Measurements from ENCODE around the gene C10orf71. TPM values are rescaled to one million over a fixed set of nuclear protein-coding genes. Genes with fewer than 3 reads are reported as not detected.

Gene C10orf71
- polyA plus RNA-seq, 2 of the 4 experiments (the other 2 are of a cell fraction): not detected

- ATAC-seq (no peak), DNase-seq (ENCODE audit: low read depth in 1 of 2, low spot score in 1 of 2) (no peak), FAIRE-seq (no peak)
- Histone ChIP-seq H3K4me2 (no peak overlapping the region), H3K27ac (no peak overlapping the region), H3K9me3 (no peaks in the 10 kb centered on the region), H3K4me3 (no peak overlapping the region), H3K4me1 (no peaks in the 10 kb centered on the region)
- ChIA-PET POLR2A (no interaction called here), CTCF (no interaction called here)
- TF ChIP-seq NFE2L2 (conservative IDR thresholded peaks at IDR 0.05; ENCODE audit: low read length) (no peak), RAD21 (conservative IDR thresholded peaks at IDR 0.05 in 1 of 2, IDR thresholded peaks at IDR 0.05 in 1 of 2) (no peak), POLR2A (IDR thresholded peaks at IDR 0.05; ENCODE audit: low read length) (no peak), BCL3 (IDR thresholded peaks at IDR 0.05) (no peak), BHLHE40 (IDR thresholded peaks at IDR 0.05; ENCODE audit: low read depth, low read length) (no peak), EHF (CRISPR knock-in tag; IDR thresholded peaks at IDR 0.05) (no peak), MAZ (IDR thresholded peaks at IDR 0.05; ENCODE audit: borderline replicate concordance, low read depth, low read length) (no peak), TP53 (CRISPR knock-in tag; IDR thresholded peaks at IDR 0.05) (no peak), ESRRA (IDR thresholded peaks at IDR 0.05; ENCODE audit: borderline replicate concordance, low read length) (no peak), CHD2 (IDR thresholded peaks at IDR 0.05; ENCODE audit: low read length, partially characterized antibody) (no peak), HMGXB4 (CRISPR knock-in tag; IDR thresholded peaks at IDR 0.05; ENCODE audit: borderline replicate concordance) (no peak), CTCF (IDR thresholded peaks at IDR 0.05) (no peak)
- WGBS (ENCODE audit: missing lambda C conversion rate): 34% methylated on average over 21 of the region's 21 CpGs
These were observed 26.5 kb upstream of the C10orf71 start for GRCh38 chr10:49272251-49273081.

- POLR2A ChIA-PET: no interaction called here
- no peaks in the 10 kb centered on the region for H3K4me1 ChIP-seq
- no peak for TF ChIP-seq ZSCAN20 (CRISPR knock-in tag; IDR thresholded peaks at IDR 0.05)
- TF ChIP-seq ZNF302 (CRISPR knock-in tag; IDR thresholded peaks at IDR 0.05): no peak
- TF ChIP-seq REST (IDR thresholded peaks at IDR 0.05): no peak
- TF ChIP-seq CBX8 (IDR thresholded peaks at IDR 0.05): no peak
- TF ChIP-seq HMGXB4 (CRISPR knock-in tag; IDR thresholded peaks at IDR 0.05; ENCODE audit: borderline replicate concordance): no peak
- no peak overlapping the region for H3K4me2 ChIP-seq
- ATAC-seq (no peak), DNase-seq (ENCODE audit: low read depth in 1 of 2, low spot score in 1 of 2) (no peak), FAIRE-seq (no peak)
- H3K27ac ChIP-seq: no peak overlapping the region
- 100% methylated on average over 1 of the region's 1 CpG for WGBS (ENCODE audit: missing lambda C conversion rate)
- no peak overlapping the region for H3K4me3 ChIP-seq
- CTCF ChIA-PET: interaction anchor here (0.9 kb wide), 1 partner anchor 44 kb away, joined by 3 read pairs; no protein-coding TSS in a partner anchor
- no peaks in the 10 kb centered on the region for H3K9me3 ChIP-seq
These were observed 25.9 kb upstream of the C10orf71 start for GRCh38 chr10:49273082-49273465.

Measured in A549 (cell line).